K562 (cell line): Measurements from ENCODE around the gene PBXIP1. TPM values are rescaled to one million over a fixed set of nuclear protein-coding genes. Genes with fewer than 3 reads are reported as not detected.

Experiments
- ATF1 ChIP-seq, 2 experiments: fragments of 450-650 bp in 1 of 2; IDR thresholded peaks; 2 replicates each; pipeline ENCODE4 v1.6.1; 2016; ENCODE audit warnings: missing compliant biosample characterization in 1 of 2, missing genetic modification characterization in 1 of 2
- BRF1 ChIP-seq: IDR thresholded peaks from 3 replicates; pipeline ENCODE4 v1.6.1; 2011; ENCODE audit warnings: borderline replicate concordance, mild to moderate bottlenecking; ENCODE audit not compliant: insufficient read length; ENCODE audit errors: extremely low read depth
- CREBBP ChIP-seq: IDR thresholded peaks from one replicate; pipeline ENCODE4 v1.6.1; 2012; ENCODE audit warnings: low read depth, mild to moderate bottlenecking, control low read depth, inconsistent platforms, low read length
- ELF4 ChIP-seq: fragments of 450-650 bp; formaldehyde crosslinking; IDR thresholded peaks from 2 replicates; pipeline ENCODE4 v1.4.0; 2022; ENCODE audit warnings: missing genetic modification characterization
- ETV5 ChIP-seq: sonication (generic); formaldehyde crosslinking; IDR thresholded peaks from 2 replicates; pipeline ENCODE4 v1.4.0; 2020; ENCODE audit warnings: low read depth, mild to moderate bottlenecking, missing genetic modification reagents
- NFIX ChIP-seq: fragments of 250-450 bp; sonication (Bioruptor Pico); IDR thresholded peaks from 2 replicates; pipeline ENCODE4 v1.4.0; 2020; ENCODE audit warnings: low read depth, mild to moderate bottlenecking, moderate library complexity
- POLR2AphosphoS2 ChIP-seq: IDR thresholded peaks from 2 replicates; pipeline ENCODE4 v1.6.1; 2012; ENCODE audit warnings: low read length, improper control_type of control experiment
- RFX7 ChIP-seq: fragments of 250-450 bp; sonication (Bioruptor Pico); IDR thresholded peaks from 2 replicates; pipeline ENCODE4 v1.5.1; 2021; ENCODE audit warnings: mild to moderate bottlenecking
- SMARCE1 ChIP-seq: fragments of 450-650 bp; IDR thresholded peaks from 2 replicates; pipeline ENCODE4 v1.7.1; 2016; ENCODE audit warnings: mild to moderate bottlenecking
- TAF1 ChIP-seq: IDR thresholded peaks from 2 replicates; pipeline ENCODE4 v1.6.1; 2011; ENCODE audit warnings: mild to moderate bottlenecking, low read length, moderate library complexity; ENCODE audit not compliant: insufficient read depth, control insufficient read depth, severe bottlenecking; ENCODE audit errors: extremely low read depth
- TEAD4 ChIP-seq, 2 experiments: sonication (generic) in 1 of 2; formaldehyde crosslinking in 1 of 2; IDR thresholded peaks; 2 replicates each; pipeline versions ENCODE4 v1.6.1 to v1.8.0; 2012 to 2022; ENCODE audit warnings: borderline replicate concordance in 1 of 2, inconsistent platforms in 1 of 2, low read length in 1 of 2, mild to moderate bottlenecking in 1 of 2, missing genetic modification reagents in 1 of 2
- XRCC3 ChIP-seq: fragments of 450-650 bp; IDR thresholded peaks from 2 replicates; pipeline ENCODE4 v1.6.1; 2017; ENCODE audit warnings: mild to moderate bottlenecking, moderate library complexity
- ZNF347 ChIP-seq: fragments of 450-650 bp; formaldehyde crosslinking; IDR thresholded peaks from 2 replicates; pipeline ENCODE4 v1.4.0; 2020; ENCODE audit warnings: low read depth, mild to moderate bottlenecking, moderate library complexity
- ZNF766 ChIP-seq: fragments of 200-800 bp; sonication (Bioruptor generic); conservative IDR thresholded peaks from 2 replicates; pipeline ENCODE4 v1.6.1; 2016; ENCODE audit warnings: missing genetic modification characterization, missing compliant biosample characterization
- polyA plus RNA-seq, 8 experiments: library from polyadenylated mRNA; depleted of rRNA in 4 of 8; stranded (reverse) in 5 of 8; unstranded in 3 of 8; fragments of >200 nt; fragmentation: Nextera tagmentation in 2 of 8; fragmentation: Illumina TruSeq in 1 of 8; extraction: Ambion mirVana in 2 of 8; extraction: Trizol in 1 of 8; gene quantifications; 2 replicates each; pipeline versions ENCODE4 v1.2.1 to v1.2.3, GENCODE V29; 2011 to 2014; ENCODE audit warnings: inconsistent platforms in 1 of 8, missing spikeins in 1 of 8
- total RNA-seq, 7 experiments: library from RNA; depleted of rRNA in 6 of 7; stranded (reverse); fragments of >200 nt in 6 of 7; fragmentation: Illumina TruSeq in 2 of 7; extraction: Trizol in 2 of 7; gene quantifications; 2 replicates each; pipeline versions ENCODE4 v1.2.1 to v1.2.3, GENCODE V29; 2011 to 2021; ENCODE audit warnings: low replicate concordance in 1 of 7
- TF ChIP-seq, protein P1 (sequence below): fragments of 450-650 bp; formaldehyde crosslinking; IDR thresholded peaks from 2 replicates; pipeline ENCODE4 v1.4.0; 2022; ENCODE audit warnings: mild to moderate bottlenecking, moderate library complexity
- TF ChIP-seq, protein P2 (sequence below): sonication (generic); formaldehyde crosslinking; IDR thresholded peaks from 2 replicates; pipeline ENCODE4 v1.8.0; 2022; ENCODE audit warnings: mild to moderate bottlenecking, missing genetic modification reagents, borderline replicate concordance
- TF ChIP-seq, protein P3 (sequence below): fragments of 200-800 bp; sonication (Bioruptor generic); IDR thresholded peaks from 2 replicates; pipeline ENCODE4 v1.6.1; 2017; ENCODE audit warnings: missing genetic modification characterization, missing compliant biosample characterization
- TF ChIP-seq, protein P4 (sequence below): fragments of 250-450 bp; sonication (Bioruptor Pico); IDR thresholded peaks from 2 replicates; pipeline ENCODE4 v1.8.0; 2021; ENCODE audit warnings: moderate library complexity, mild to moderate bottlenecking, inconsistent platforms
- TF ChIP-seq, protein P5 (sequence below): fragments of 150-350 bp; IDR thresholded peaks from 2 replicates; pipeline ENCODE4 v1.6.1; 2014; ENCODE audit warnings: low read depth, mild to moderate bottlenecking, low read length, borderline replicate concordance

Gene PBXIP1
- total and polyA plus RNA-seq, 9 of the 15 experiments (the other 6 are each of a cell fraction or from before 2014, with no cell fraction given) = 0.13 to 8.3 (median 5.8) TPM

DNA sequence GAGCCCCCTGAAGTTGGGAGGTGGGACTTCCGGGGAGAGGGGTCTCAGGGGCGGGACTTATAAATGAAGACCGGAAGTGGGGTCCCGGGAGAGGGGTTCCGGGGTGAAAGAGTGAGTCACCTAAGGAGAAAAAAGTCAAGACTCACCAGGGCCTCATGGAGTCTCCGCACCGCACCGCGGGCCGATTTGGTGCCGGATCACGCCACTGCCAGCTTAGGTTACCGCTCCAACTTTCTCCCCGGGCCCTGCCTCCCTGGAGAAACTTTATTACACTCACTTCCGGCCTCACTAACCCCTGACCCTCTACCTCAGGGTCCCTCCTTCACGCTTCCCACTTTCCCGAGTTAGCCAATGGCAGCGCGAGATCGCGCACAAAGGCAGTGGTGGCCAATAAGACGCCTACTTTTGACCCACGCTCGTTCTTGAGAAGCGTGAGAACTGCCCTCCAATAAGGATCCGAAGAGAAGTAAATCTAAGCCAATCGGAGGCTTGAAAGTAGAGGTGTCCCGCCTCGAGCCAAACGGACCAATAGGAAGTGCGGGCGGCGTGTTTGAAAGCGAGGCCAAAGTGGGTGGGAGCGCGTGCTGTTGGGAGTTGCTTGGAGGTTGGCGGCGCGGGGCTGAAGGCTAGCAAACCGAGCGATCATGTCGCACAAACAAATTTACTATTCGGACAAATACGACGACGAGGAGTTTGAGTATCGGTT, 18.4 kb upstream of the PBXIP1 start, which contains the start of gene CKS1B (continued):
- TF ChIP-seq, protein P1, sequence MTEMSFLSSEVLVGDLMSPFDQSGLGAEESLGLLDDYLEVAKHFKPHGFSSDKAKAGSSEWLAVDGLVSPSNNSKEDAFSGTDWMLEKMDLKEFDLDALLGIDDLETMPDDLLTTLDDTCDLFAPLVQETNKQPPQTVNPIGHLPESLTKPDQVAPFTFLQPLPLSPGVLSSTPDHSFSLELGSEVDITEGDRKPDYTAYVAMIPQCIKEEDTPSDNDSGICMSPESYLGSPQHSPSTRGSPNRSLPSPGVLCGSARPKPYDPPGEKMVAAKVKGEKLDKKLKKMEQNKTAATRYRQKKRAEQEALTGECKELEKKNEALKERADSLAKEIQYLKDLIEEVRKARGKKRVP = peak; percentile 24; the same call in 1 of the 2 replicates
- TF ChIP-seq, protein P2, sequence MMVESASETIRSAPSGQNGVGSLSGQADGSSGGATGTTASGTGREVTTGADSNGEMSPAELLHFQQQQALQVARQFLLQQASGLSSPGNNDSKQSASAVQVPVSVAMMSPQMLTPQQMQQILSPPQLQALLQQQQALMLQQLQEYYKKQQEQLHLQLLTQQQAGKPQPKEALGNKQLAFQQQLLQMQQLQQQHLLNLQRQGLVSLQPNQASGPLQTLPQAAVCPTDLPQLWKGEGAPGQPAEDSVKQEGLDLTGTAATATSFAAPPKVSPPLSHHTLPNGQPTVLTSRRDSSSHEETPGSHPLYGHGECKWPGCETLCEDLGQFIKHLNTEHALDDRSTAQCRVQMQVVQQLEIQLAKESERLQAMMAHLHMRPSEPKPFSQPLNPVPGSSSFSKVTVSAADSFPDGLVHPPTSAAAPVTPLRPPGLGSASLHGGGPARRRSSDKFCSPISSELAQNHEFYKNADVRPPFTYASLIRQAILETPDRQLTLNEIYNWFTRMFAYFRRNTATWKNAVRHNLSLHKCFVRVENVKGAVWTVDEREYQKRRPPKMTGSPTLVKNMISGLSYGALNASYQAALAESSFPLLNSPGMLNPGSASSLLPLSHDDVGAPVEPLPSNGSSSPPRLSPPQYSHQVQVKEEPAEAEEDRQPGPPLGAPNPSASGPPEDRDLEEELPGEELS (CRISPR knock-in tag) = no peak
- TF ChIP-seq BRF1 (no peak), ZNF766 (CRISPR knock-in tag) (0 out of 2 replicates have a peak, but pooled peaks have one; percentile 32), ETV5 (CRISPR knock-in tag) (peak; percentile 90), NFIX (CRISPR knock-in tag) (no peak), SMARCE1 (no peak), XRCC3 (no peak), ATF1 (CRISPR knock-in tag; IDR thresholded peaks at IDR 0.05) (no peak), ATF1 (tag; IDR thresholded peaks at IDR 0.05) (peak; percentile 92), CREBBP (no peak), TEAD4 (IDR thresholded peaks at IDR 0.05; ENCODE audit: low read length) (peak; percentile 50; the same call in 1 of the 2 replicates), TEAD4 (CRISPR knock-in tag; IDR thresholded peaks at IDR 0.05; ENCODE audit: borderline replicate concordance) (no peak), ELF4 (CRISPR knock-in tag) (0 out of 2 replicates have a peak, but pooled peaks have one; percentile 34), POLR2AphosphoS2 (no peak), ZNF347 (CRISPR knock-in tag) (no peak), RFX7 (CRISPR knock-in tag) (no peak), TAF1 (peak; percentile 27)
- TF ChIP-seq, protein P3, sequence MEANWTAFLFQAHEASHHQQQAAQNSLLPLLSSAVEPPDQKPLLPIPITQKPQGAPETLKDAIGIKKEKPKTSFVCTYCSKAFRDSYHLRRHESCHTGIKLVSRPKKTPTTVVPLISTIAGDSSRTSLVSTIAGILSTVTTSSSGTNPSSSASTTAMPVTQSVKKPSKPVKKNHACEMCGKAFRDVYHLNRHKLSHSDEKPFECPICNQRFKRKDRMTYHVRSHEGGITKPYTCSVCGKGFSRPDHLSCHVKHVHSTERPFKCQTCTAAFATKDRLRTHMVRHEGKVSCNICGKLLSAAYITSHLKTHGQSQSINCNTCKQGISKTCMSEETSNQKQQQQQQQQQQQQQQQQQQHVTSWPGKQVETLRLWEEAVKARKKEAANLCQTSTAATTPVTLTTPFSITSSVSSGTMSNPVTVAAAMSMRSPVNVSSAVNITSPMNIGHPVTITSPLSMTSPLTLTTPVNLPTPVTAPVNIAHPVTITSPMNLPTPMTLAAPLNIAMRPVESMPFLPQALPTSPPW = peak; percentile 16; the same call in 1 of the 2 replicates
- TF ChIP-seq, protein P4, sequence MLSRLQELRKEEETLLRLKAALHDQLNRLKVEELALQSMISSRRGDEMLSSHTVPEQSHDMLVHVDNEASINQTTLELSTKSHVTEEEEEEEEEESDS (CRISPR knock-in tag) = no peak
- TF ChIP-seq, protein P5, sequence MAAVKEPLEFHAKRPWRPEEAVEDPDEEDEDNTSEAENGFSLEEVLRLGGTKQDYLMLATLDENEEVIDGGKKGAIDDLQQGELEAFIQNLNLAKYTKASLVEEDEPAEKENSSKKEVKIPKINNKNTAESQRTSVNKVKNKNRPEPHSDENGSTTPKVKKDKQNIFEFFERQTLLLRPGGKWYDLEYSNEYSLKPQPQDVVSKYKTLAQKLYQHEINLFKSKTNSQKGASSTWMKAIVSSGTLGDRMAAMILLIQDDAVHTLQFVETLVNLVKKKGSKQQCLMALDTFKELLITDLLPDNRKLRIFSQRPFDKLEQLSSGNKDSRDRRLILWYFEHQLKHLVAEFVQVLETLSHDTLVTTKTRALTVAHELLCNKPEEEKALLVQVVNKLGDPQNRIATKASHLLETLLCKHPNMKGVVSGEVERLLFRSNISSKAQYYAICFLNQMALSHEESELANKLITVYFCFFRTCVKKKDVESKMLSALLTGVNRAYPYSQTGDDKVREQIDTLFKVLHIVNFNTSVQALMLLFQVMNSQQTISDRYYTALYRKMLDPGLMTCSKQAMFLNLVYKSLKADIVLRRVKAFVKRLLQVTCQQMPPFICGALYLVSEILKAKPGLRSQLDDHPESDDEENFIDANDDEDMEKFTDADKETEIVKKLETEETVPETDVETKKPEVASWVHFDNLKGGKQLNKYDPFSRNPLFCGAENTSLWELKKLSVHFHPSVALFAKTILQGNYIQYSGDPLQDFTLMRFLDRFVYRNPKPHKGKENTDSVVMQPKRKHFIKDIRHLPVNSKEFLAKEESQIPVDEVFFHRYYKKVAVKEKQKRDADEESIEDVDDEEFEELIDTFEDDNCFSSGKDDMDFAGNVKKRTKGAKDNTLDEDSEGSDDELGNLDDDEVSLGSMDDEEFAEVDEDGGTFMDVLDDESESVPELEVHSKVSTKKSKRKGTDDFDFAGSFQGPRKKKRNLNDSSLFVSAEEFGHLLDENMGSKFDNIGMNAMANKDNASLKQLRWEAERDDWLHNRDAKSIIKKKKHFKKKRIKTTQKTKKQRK = peak; percentile 75; the same call in 1 of the 2 replicates
